Measurements from ENCODE around the gene SMAD6. TPM values are rescaled to one million over a fixed set of nuclear protein-coding genes. Genes with fewer than 3 reads are reported as not detected.

Gene SMAD6
- polyA plus RNA-seq, 1 donor from 2014 or later: 0.16 TPM

- Histone ChIP-seq H3K27me3 (ENCODE audit: insufficient read depth, low read depth, low read length) (no peaks in the 10 kb centered on the region), H3K27ac (ENCODE audit: low read length) (no peak overlapping the region), H3F3A (ENCODE audit: insufficient read depth, low read length, poor library complexity, severe bottlenecking) (no peaks in the 10 kb centered on the region), H3K36me3 (ENCODE audit: insufficient read depth, low read length) (no peaks in the 10 kb centered on the region), H4K20me1 (ENCODE audit: insufficient read depth) (no peaks in the 10 kb centered on the region), H3K9ac (ENCODE audit: low read length) (no peak overlapping the region), H3K79me2 (replicated peaks; ENCODE audit: insufficient read depth, low read length) (no peaks in the 10 kb centered on the region), H3K9me2 (ENCODE audit: insufficient read depth, low read length) (no peaks in the 10 kb centered on the region), H3K4me2 (ENCODE audit: low read length) (no peak overlapping the region), H3K9me3 (ENCODE audit: low read length) (no peaks in the 10 kb centered on the region), H2AFZ (ENCODE audit: low read depth, low read length) (no peak overlapping the region), H3K4me3 (ENCODE audit: low read length) (no peak overlapping the region)
- TF ChIP-seq TAF1 (IDR thresholded peaks at IDR 0.05; ENCODE audit: low read depth) (no peak), REST (IDR thresholded peaks at IDR 0.05; ENCODE audit: borderline replicate concordance) (no peak), CTCF (IDR thresholded peaks at IDR 0.05; ENCODE audit: poor library complexity, severe bottlenecking) (no peak)
These were observed 100.3 kb downstream of the SMAD6 start for GRCh38 chr15:66802025-66803001.

GRCh38 chr15:66803182-66803729, 101.2 kb downstream of the SMAD6 start:
- H4K20me1 ChIP-seq (ENCODE audit: insufficient read depth): no peaks in the 10 kb centered on the region
- H3K4me3 ChIP-seq (ENCODE audit: low read length): no peak overlapping the region
- no peak overlapping the region for H3K4me2 ChIP-seq (ENCODE audit: low read length)
- no peaks in the 10 kb centered on the region for H3K27me3 ChIP-seq (ENCODE audit: insufficient read depth, low read depth, low read length)
- H3K27ac ChIP-seq (ENCODE audit: low read length): no peak overlapping the region
- H3K79me2 ChIP-seq (replicated peaks; ENCODE audit: insufficient read depth, low read length): no peaks in the 10 kb centered on the region
- TF ChIP-seq EZH2 (IDR thresholded peaks at IDR 0.05; ENCODE audit: borderline replicate concordance, insufficient read depth, low read length, poor library complexity, severe bottlenecking) (no peak), SMC3 (conservative IDR thresholded peaks at IDR 0.05; ENCODE audit: poor library complexity) (no peak), MXI1 (conservative IDR thresholded peaks at IDR 0.05; ENCODE audit: poor library complexity, severe bottlenecking) (no peak), EP300 (conservative IDR thresholded peaks at IDR 0.05; ENCODE audit: poor library complexity, severe bottlenecking) (no peak)
- no peak overlapping the region for H3K9ac ChIP-seq (ENCODE audit: low read length)
- no peaks in the 10 kb centered on the region for H3K9me2 ChIP-seq (ENCODE audit: insufficient read depth, low read length)
- H3K36me3 ChIP-seq (ENCODE audit: insufficient read depth, low read length): no peaks in the 10 kb centered on the region
- no peak overlapping the region for H2AFZ ChIP-seq (ENCODE audit: low read depth, low read length)
- H3K9me3 ChIP-seq (ENCODE audit: low read length): no peaks in the 10 kb centered on the region
- H3F3A ChIP-seq (ENCODE audit: insufficient read depth, low read length, poor library complexity, severe bottlenecking): no peaks in the 10 kb centered on the region

Measured in neural cell (in vitro differentiated cells).